ENCODE measurements around the gene ST6GALNAC6.
"Not testable (repeated sequence)": the region's sequence is repeated elsewhere in the genome, so short reads cannot be mapped to it uniquely, and the experiment has no call there.

ST6GALNAC6 gene

DNA sequence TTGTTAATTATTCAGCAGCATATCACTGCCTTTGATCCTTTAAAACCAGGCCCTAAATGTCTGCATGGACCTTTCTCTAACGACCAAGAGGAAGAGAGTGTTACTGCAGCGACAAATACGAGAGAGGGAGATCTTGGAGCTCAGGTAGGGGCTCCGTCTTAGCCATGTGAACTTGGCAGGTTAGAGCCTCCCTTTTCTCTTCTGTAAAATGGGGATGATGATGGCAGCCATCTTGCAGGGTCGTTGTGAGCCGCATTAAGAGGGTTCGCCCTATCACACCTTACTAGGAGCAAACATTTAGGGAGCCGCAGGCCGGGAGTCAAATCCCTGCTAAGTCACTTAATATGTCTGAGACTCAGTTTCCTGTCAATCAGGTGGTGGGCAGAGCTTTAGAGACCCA lies 46.6 kb downstream of the ST6GALNAC6 start:
- DNase-seq = no peak

DNA sequence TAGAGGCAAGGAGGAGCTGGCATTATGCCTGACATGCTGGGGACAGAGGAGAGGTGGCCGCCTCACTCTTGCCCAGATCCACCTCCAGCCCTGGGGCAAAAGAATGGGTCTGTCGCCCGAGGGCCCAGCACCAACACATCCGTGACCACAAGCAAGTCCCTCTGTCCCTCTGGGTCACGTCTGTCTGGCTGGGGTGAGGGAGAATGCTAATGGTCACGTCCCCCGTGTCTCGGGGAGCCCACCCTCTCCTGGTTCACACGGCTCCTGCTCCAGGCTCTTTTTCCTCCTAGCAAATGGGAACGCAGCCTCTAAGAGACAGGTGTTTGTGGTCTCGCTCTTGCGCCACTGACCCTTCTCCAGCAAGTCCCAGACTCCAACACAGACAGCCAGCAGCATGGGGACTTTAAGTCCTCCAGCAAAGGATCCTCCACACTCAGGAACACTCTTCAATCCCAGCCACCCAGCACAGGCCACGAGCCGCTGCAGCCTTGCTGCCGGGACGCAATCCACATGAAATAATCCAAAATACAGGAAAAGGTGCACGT lies 49.0 kb downstream of the ST6GALNAC6 start:
- DNase-seq = no peak

DNA sequence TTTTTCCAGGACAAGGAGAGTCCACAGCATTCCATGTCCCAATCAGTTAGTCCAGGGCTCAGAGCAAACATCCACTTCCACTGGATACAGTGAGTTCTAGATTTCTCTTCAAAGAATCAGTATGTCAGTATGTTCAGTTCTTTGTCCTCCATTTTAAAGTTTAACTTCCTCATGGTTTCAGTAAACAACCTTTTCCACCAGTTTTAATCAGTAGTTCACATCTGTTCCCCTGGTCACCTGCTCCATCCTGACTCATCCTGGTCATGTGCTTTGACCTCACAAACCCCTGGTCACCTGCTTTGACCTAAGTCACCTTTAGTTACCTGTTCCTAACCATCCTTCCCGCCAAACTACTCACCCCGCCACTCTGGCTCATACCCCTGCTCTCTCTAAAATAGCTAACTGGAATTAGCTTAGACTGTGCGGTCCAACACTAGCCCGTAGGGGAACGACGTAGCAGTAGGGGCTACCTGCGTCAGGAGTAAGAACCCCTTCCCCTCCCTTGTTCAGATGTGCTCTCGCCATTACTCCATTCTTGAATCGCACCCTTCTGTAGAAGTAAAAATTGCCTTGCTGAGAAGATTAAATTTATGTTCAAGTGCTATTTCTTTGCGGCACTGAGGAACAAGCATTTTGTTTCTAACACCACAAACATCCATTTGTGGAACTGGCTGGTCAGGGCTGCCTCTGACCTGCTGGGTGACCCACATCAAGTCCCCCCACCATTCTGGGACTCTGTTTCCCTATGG lies 50.5 kb downstream of the ST6GALNAC6 start:
- DNase-seq = no peak

DNA sequence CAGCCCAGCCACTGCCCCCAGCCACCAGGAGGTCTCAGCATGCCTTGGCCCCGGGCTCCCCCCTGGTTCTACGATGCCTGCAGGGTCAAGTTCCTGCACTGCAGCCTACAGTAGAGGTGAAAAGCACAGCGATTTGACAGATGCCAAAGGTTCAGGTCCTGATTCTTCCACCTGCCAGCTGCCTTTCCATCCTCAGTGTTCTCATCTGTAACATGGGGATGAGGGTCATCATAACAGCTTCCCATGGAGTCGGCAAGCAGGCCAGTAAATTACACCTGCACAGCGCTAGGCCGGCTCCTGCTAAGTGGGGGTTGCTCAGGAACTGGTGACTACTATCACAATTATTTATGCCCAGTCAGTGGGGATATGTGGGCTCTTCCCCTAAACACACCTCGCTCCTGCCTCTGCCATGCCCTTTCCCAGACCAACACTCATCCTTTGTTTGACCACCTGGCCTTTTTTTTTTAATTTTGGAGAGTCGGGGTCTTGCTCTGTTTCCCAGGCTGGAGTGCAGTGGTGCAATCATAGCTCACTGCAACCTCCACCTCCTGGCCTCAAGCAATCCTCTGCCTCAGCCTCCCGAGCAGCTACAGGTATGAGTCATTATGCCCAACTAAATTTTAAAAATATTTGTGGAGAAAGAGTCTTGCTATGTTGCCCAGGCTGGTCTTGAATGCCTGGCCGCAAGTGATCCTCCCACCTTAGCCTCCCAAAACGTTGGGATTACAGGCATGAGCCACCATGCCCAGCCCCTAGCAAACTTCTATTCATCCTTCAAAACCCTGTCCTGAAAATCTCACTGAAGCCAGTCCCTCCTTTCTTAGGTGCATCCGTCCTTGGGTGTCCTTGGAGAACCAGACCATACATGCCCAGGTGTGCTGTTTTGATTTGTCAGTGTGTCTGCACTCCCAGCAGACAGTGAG lies 51.3 kb downstream of the ST6GALNAC6 start:
- DNase-seq = no peak

DNA sequence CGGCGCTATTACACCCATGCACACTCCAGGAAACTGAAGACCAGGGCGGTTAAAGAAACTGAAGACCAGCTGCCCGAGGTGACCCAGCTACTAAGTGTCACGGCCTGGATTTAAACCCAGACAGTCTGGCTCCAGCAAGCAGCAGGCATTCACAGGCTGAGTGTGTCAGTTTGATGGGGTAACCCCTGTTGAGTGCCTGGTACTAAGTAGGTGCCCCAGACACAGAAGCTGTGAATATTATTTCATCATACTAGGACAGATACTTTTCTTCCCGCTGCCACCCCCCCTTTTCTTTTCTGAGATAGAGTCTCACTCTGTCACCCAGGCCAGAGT lies 52.3 kb downstream of the ST6GALNAC6 start:
- DNase-seq = no peak

DNA sequence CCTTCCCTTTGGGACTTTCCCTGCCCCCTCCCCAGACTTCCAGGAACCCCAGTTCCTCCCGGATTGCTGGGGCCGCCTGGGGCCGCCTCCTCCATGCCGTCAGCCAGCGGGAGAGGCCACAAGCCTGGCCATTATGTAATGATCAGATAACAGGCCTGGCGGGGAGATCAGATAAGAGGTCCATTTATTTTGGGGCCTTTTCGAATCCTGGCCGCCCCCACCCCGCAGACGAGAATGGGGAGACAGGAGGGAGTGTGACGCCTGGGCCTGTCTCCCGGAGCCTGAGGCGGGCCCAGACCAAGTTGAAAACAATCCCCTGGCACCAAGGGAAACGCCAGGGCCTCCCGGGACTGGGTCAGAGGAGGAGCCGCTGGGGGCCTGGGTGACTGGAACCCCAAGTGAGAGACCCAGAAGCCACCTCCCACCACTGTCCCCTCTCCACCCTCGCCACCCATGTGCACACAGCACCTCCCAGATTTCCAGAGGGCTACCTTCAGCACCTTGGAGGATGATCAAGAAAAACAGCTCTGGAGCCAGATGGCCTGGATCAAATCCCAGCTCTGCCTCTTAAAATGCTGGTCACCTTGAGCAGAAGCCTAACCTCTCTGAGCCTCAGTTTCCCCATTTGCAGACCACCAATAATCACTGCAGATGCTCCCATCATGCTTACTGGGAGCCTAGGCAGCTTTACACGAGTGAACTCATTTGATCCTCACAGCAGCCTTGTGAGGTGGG lies 52.8 kb downstream of the ST6GALNAC6 start:
- DNase-seq = no peak

DNA sequence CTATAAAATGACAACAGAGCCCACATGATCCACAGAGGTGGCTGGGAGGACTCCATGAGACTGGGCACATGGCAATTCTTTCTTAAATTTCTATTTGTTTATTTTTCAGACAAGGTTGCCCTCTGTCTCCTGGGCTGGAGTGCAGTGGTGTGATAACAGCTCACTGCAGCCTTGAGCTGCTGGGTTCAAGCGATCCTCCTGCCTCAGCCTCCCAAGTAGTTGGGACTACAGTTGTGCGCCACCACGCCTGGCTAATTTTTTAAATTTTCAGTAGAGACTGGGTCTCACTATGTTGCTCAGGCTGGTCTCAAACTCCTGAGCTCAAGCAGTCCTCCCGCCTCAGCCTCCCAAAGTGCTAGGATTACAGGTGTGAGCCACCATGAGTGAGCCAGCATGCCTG lies 53.8 kb downstream of the ST6GALNAC6 start:
- DNase-seq = not testable (repeated sequence)

DNA sequence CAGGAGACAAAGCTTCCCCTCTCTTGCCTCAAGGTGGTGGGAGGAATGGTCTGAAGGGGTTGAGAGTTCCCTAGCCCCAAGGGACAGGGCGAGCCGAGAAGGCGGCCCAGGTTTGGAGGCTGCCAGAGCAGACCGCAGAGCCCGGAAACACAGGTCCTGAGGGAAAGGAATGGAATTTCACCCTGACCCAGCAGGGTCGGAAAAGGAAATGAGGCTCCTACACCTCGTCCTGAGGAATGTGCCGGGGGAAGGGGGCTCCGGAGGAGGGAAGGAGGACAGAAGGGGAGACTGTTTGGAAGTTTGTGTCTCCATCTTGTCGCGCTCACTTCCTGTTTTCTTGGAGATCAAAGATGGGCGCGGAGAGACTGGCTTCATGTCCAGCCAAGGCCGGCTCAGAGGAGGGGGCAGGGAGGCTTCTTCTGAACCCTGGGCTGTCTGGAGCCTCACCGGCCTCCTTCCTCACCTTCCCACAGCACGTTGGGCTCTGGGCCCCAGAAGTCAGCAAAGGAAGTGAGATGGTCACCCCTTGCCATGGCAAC lies 54.5 kb downstream of the ST6GALNAC6 start:
- DNase-seq = no peak

DNA sequence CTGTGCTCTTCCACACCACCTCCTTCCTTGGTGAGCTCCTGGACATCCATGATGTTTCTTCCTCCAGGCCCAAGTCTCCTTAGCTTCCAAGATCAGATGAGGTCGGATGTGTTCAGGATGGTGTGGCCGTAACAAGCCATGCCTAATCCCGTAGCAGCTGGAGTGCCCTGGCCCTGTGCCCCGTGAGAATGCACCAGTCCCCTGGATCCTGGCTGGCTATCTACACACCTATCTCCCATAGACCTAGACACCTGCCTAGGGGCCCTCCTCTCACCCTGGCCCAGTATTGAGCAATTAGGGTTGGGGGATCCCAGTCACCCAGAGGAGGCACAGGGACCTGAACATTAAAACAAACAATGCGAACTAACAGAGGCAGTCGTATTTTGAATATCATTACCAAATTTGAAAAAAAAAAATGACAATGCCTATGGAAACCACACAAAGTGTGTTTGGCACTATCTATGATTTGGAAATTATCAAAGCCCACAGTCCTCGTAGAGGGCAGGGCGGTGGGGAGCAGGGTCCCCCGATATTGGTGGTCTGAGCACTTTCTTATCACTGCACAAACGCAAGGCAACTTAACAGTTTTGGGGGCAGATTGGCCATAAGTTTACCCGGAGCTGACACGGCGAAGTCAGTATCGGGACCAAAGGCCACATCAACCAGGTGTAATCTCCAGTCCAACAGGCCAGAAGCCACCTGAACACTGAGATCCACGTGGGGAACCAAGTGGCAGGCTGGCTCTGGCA lies 58.1 kb downstream of the ST6GALNAC6 start:
- DNase-seq = no peak

DNA sequence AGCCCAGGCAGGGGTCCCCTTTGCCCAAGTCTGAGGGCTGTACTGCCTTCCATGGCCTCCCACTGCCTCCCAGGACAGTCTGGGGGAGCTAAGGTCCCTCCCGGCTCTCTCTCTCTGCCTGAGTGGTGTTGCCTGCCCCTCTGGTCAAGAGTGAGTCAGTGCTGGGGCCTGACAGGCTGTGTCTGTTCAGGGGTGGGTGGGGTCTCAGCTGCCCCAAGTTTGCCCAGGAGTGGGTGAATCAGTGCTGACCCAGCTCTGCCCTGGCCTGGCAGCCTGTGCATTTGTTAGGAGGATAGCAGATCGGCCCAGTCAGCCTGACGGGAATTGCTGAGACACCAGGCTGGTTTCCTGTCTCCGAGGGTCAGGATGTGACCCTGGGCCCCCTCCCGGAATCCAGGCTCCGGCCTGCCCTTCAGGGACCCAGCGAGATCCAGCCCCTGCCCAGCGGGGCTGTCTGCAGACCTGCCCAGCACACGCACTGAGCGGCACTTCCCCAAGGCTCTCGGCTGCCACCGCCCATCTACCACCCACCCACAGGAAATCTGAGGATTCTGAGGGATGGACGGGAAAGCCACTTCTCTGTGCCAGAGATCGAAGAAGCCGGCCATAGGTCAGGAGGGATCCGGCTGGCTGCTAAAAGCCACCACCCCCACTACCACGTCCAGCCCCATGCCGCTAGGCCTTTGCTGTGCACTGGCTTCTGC lies 60.9 kb downstream of the ST6GALNAC6 start:
- no peak for DNase-seq

DNA sequence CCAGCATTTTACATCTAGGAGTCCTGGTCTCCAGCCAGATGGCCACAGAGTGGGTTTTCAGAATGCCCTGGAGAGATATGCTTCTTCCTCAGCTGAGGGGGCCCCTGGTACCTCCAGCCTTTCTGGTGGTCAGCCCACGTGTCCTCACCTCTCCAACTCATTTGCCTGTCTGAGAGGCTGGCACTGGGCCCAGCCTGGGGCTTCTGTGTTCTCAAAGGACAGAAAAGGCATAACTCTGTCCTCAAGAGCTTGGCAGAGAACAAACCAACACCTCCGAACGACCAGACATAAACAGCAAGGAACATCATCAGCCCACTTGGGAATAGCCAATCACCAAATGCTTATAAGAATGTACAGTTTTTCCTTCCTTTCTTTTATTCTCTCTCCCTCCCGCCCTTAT lies 62.1 kb downstream of the ST6GALNAC6 start:
- DNase-seq = no peak

DNA sequence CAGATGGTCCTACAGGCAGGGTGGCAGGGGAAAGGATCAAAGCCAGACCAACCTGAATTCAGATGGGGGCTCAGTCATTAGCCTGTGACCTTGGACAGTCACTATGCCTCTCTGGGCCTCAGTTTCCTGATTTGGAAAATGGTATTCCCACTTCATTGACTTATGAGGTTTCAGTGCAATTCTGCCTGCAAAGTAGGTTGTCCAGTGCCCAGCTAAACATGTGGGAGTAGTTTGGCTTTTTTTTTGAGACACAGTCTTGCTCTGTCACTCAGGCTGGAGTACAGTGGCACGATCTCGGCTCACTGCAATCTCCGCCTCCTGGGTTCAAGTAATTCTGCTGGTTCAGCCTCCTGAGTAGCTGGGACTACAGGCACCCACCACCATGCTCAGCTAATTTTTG lies 62.8 kb downstream of the ST6GALNAC6 start:
- not testable (repeated sequence) for DNase-seq

DNA sequence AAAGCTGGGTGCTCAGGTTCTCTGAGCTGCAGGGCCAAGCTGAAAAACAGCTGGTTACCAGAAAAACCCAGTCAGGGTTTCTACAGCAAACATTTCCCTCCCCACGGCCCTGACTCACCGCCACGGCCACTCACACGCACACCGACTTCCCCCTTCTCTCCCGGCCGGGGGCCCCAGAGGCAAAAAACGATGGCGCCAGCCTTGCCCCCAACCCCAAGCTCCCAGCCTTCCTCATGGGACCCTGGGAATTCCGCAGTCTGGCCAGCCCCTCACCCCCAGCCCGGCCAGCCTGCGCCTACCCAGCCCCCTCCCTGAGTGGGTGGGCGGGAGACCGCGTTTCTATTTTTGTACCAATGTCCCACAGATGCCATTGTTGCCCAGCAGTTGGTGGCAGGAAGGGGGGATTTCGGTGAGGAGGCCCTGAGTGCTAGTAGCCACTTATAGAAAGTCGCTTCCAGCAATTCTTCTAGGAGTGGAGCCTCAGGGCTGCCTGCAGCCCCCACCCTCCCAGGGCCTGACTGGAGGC lies 63.3 kb downstream of the ST6GALNAC6 start:
- no peak for DNase-seq
